Common myeloid progenitor, CD34-positive (primary cell): ENCODE measurements around the gene MCRIP1.

Source experiments
- CTCF ChIA-PET: fragments of 350-600 bp; sonication (Branson Sonifier 250); formaldehyde crosslinking; loops from one replicate; lab custom pipeline; 2021; ENCODE audit warnings: antibody characterized with exemption; lab: Charles Lee
- POLR2A ChIA-PET: fragments of 350-600 bp; sonication (Branson Sonifier 250); formaldehyde crosslinking; loops from one replicate; lab custom pipeline; 2021; ENCODE audit warnings: antibody characterized with exemption; lab: Charles Lee
- DNase-seq, 3 donors: peaks; one replicate each; pipeline versions ENCODE4 v3.0.0 to v3.0.0-alpha.2; 2013
- H3K27ac ChIP-seq, 2 experiments: 1 replicate in 1 of 2; 2 replicates in 1 of 2; pipeline ENCODE4 v1.7.0; 2013; ENCODE audit warnings: inconsistent platforms in 2 of 2, low read length in 2 of 2, mild to moderate bottlenecking in 2 of 2, low read depth in 1 of 2, moderate library complexity in 1 of 2; ENCODE audit not compliant: severe bottlenecking in 2 of 2, insufficient read depth in 1 of 2, poor library complexity in 1 of 2
- H3K27me3 ChIP-seq, 5 experiments: replicated peaks in 2 of 5; 1 replicate in 3 of 5; 2 replicates in 2 of 5; pipeline versions ENCODE4 v1.6.1 to v1.7.0; 2013; ENCODE audit warnings: low read length in 4 of 5, mild to moderate bottlenecking in 2 of 5, moderate library complexity in 2 of 5, inconsistent platforms in 1 of 5; ENCODE audit not compliant: insufficient read depth in 5 of 5, control insufficient read depth in 4 of 5
- H3K36me3 ChIP-seq, 4 experiments: 1 replicate in 2 of 4; 2 replicates in 2 of 4; pipeline versions ENCODE4 v1.6.1 to v1.7.0; 2013; ENCODE audit warnings: low read length in 3 of 4, control low read depth in 1 of 4, mild to moderate bottlenecking in 1 of 4; ENCODE audit not compliant: control insufficient read depth in 4 of 4, insufficient read depth in 4 of 4
- H3K4me1 ChIP-seq, 4 experiments: 1 replicate in 3 of 4; 2 replicates in 1 of 4; pipeline versions ENCODE4 v1.6.1 to v1.7.1; 2013; ENCODE audit warnings: low read length in 3 of 4, mild to moderate bottlenecking in 3 of 4, control low read depth in 1 of 4, inconsistent platforms in 1 of 4, moderate library complexity in 1 of 4; ENCODE audit not compliant: control insufficient read depth in 4 of 4, insufficient read depth in 4 of 4; ENCODE audit errors: control extremely low read depth in 1 of 4
- H3K4me3 ChIP-seq, 7 experiments: 1 replicate in 4 of 7; 2 replicates in 3 of 7; pipeline versions ENCODE4 v1.5.1 to v1.7.0; 2013; ENCODE audit warnings: mild to moderate bottlenecking in 7 of 7, low read length in 6 of 7, moderate library complexity in 6 of 7, inconsistent platforms in 2 of 7, low read depth in 2 of 7, control low read depth in 1 of 7; ENCODE audit not compliant: insufficient read depth in 4 of 7, control insufficient read depth in 1 of 7; ENCODE audit errors: extremely low read depth in 1 of 7
- H3K9me3 ChIP-seq, 5 experiments: 1 replicate in 4 of 5; 2 replicates in 1 of 5; pipeline versions ENCODE4 v1.6.1 to v1.7.1; 2013; ENCODE audit warnings: low read length in 4 of 5, mild to moderate bottlenecking in 2 of 5, inconsistent platforms in 1 of 5, low read depth in 1 of 5, moderate library complexity in 1 of 5; ENCODE audit not compliant: control insufficient read depth in 4 of 5, insufficient read depth in 2 of 5; ENCODE audit errors: control extremely low read depth in 1 of 5
- WGBS: methylation state at CpG from one replicate; pipeline ENCODE4 v1.1.5; 2013; ENCODE audit not compliant: insufficient coverage; 5-methylcytosine and 5-hydroxymethylcytosine counted together

Gene MCRIP1

DNA sequence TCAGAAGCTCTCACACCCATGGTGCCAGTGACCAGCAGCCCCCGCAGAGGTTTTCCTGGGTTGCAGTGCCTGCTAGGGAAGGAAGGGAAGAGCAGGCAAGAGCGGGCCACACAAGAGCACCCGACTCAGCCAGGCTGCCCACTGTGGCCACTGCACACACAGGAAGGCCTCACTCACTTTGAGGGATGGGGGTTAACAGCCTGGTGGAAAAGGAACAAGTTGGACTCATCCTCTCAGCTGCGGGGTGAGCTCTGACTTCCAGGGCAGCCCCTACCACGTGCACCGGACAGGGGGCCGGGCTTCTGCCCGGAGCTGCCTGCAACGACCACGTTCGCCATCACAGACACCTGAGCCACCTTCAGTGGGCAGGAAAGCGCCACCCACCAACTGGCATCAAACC, 19.1 kb upstream of the MCRIP1 start:
- peaks cover 9 to 60% (median 42%) of the 10 kb centered on the region in 4 experiments for H3K36me3 ChIP-seq

DNA sequence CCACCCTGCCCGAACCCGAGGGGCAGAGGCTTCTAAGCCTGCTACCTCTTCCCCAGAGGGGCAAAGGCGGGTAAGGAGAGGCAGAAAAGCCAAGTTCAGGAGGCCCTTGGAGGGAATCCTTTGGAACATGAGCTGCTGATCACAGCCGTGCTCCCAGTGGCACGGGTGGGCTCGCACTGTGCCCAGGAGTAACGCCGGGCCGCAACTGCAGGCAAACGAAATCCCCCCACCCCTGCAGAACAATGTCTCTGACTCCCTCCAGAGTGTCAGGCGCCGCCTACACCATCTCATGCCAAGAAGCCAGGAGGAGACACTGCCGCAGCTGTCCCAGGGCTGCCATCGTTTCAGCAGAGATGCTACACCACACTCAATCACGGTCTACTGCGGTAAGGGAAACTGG, 18.3 kb upstream of the MCRIP1 start:
- no peaks in the 10 kb centered on the region for H3K4me1 ChIP-seq
- 99% methylated on average over 12 of the region's 16 CpGs for WGBS
- H3K27ac ChIP-seq: no peak overlapping the region
- ChIA-PET POLR2A (interaction anchor here (0.7 to 1.2 kb wide), 2 partner anchors 9 to 10 kb away, joined by 3 read pairs; no protein-coding TSS in a partner anchor), CTCF (no interaction called here)
- DNase-seq: no peak
- H3K27me3 ChIP-seq: no peaks in the 10 kb centered on the region
- peaks cover 17 to 68% (median 48%) of the 10 kb centered on the region in 4 experiments for H3K36me3 ChIP-seq
- H3K9me3 ChIP-seq: no peaks in the 10 kb centered on the region
- no peak overlapping the region for H3K4me3 ChIP-seq

More for the DNA sequence above, 19.1 kb upstream of the MCRIP1 start:
- 97% methylated on average over 11 of the region's 12 CpGs for WGBS
- Histone ChIP-seq H3K27ac (no peak overlapping the region), H3K9me3 (no peaks in the 10 kb centered on the region), H3K4me3 (no peak overlapping the region), H3K4me1 (no peaks in the 10 kb centered on the region), H3K27me3 (no peaks in the 10 kb centered on the region)
- POLR2A ChIA-PET: interaction anchor here (0.6 to 1.2 kb wide), 3 partner anchors 9 to 330 kb away, joined by 3 to 4 read pairs (median 3); no protein-coding TSS in a partner anchor
- no peak for DNase-seq
- CTCF ChIA-PET: interaction anchor here (1.3 kb wide), 1 partner anchor 117 kb away, joined by 4 read pairs; no protein-coding TSS in a partner anchor

DNA sequence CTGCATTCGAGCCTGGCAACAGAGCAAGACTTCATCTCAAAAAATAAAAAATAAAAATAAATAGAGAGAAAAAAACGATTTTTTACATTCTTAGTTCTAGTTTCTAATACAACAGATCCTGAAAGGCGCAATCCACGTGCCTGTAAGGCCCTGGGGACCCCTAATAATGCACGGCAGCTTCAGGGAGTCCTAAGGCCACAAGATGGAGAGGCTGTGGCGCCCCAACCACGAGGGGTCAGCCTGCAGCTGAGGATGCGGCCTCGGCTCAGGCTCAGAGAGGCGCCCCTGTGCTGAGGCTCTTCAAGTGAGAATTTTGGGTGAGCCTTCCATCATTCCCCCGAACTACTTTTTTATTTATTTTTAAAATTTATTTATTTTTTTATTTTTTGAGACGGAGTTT, 16.4 kb upstream of the MCRIP1 start:
- no peaks in the 10 kb centered on the region for H3K9me3 ChIP-seq
- no peak overlapping the region for H3K27ac ChIP-seq
- H3K36me3 ChIP-seq: peaks cover 19 to 72% (median 54%) of the 10 kb centered on the region in 4 experiments
- ChIA-PET POLR2A (interaction anchor here (0.6 kb wide), 1 partner anchor 113 kb away, joined by 4 read pairs; no protein-coding TSS in a partner anchor), CTCF (no interaction called here)
- DNase-seq: no peak
- H3K4me1 ChIP-seq: no peaks in the 10 kb centered on the region
- H3K27me3 ChIP-seq: no peaks in the 10 kb centered on the region
- no peak overlapping the region for H3K4me3 ChIP-seq
- 96% methylated on average over 6 of the region's 12 CpGs for WGBS

DNA sequence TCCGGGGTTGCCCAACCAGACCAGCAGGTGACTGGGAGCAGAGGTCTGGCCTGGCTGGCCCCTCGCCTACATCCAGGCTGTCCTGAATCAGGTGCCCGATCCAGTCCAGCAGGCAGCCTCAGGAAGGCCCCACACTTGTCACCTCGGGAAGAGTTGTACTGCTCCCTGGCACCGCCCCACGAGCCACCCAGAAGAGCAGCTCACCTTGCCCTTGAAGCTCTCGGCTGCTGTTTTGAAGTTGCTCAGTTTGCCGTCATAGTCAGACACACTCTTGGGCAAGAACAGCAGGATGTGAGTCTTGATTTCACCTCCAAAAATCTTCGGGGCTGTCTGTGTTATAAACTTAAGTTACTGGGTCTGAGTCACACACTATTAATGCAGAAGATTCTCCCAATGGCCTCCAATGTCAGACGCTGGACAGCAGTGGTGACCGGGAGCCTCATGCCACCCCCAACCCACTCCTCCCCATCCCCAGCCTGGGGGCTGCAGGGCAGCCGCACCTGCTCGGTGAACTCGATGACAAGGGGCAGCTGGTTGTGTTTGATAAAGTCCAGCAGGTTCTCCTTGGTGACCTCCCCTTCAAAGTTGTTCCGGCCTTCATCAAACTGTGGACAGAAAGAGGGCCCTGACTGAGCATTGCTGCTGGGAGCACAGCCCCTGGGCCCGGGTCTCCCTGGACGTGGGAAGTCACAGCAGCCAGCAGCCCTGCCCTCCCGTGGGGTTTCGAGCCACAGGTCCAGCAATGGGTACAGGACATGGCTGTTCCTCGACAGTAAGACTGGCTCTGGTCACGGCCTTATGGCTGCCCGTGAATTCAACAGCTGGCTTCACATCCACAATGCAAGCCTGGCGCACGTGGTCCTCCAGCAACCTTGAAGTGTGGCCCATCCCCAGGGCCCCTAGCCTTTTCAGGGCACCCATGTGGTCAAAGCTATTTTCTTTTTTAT, 13.9 kb upstream of the MCRIP1 start:
- DNase-seq: no peak
- Histone ChIP-seq H3K9me3 (no peaks in the 10 kb centered on the region), H3K4me1 (no peaks in the 10 kb centered on the region), H3K27me3 (no peaks in the 10 kb centered on the region), H3K4me3 (no peak overlapping the region), H3K27ac (no peak overlapping the region), H3K36me3 (peaks cover 15 to 71% (median 57%) of the 10 kb centered on the region in 4 experiments)
- CTCF ChIA-PET: interaction anchor here (1.2 kb wide), 1 partner anchor 10 kb away, joined by 3 read pairs; no protein-coding TSS in a partner anchor
- WGBS: 98% methylated on average over 23 of the region's 24 CpGs
- POLR2A ChIA-PET: interaction anchor here (0.6 to 1.5 kb wide), 3 partner anchors 8 to 118 kb away, joined by 3 to 4 read pairs (median 3); no protein-coding TSS in a partner anchor

DNA sequence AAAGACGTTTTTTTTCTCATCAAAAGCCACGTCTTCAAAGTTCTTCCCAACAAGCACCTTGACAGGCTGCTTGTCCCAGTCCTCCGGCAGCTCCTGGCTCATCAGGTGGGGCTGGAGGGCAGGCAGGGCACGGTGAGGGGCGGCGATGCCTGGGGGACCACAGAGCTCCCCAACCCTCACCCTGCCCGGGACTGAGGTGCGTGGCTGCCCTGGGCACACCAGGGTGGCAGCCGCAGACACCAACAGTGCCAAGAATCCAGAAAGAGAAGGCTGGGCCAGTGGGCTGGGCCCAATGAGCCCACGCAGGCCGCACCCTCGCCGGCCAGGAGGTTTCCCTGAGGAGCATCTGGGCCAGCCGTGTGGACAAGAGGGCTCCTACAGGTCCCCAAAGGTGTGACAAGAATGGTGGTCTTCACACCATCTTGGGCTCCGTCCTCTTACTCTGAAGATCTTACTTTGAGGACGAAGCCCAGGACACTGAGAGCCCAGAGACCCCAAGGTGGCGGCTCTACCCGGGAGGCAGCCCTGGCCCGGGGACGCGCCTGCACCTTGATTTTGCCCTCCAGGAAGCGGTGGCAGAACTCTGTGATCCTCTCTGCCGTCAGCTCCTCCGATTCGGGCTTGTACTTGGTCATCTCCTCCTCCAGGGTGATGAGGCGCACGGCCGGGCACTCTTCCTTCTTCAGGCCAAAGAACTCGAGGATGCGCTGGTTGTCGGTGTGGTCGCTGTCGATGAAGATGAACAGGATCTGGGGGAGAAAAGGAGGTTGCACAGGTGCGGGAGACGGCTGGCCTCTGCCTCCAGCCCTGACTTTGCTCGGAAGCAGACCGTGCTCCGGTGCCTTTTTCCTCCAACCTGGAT, 13.0 kb upstream of the MCRIP1 start:
- DNase-seq: no peak
- H3K27ac ChIP-seq: no peak overlapping the region
- H3K36me3 ChIP-seq: peaks cover 15 to 62% (median 48%) of the 10 kb centered on the region in 4 experiments
- H3K27me3 ChIP-seq: no peaks in the 10 kb centered on the region
- H3K9me3 ChIP-seq: no peaks in the 10 kb centered on the region
- POLR2A ChIA-PET: interaction anchor here (0.6 to 1.5 kb wide), 2 partner anchors 9 kb away, joined by 3 to 4 read pairs; no protein-coding TSS in a partner anchor
- peaks cover 0 to 5% (median 0%) of the 10 kb centered on the region in 4 experiments for H3K4me1 ChIP-seq
- CTCF ChIA-PET: no interaction called here
- H3K4me3 ChIP-seq: no peak overlapping the region
- WGBS: 97% methylated on average over 33 of the region's 38 CpGs

DNA sequence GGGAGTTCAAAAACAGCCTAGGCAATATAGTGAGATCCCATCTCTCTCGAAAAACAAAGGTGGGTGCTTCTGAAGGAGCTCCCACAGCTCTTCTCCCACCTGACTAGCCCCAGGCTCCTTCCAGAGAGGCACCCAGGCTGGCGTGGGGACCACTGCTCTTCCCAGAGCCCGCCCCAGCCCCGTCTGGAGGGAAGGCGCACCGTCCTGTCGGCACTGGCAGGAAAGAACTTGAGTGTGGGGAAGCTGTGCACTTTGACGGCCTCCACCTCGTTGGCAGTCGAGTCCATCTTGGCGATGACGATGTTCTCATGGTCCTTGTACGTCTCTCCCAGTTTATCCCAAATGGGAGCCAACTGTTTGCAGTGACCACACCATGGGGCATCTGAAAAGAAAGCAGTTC, 12.3 kb upstream of the MCRIP1 start:
- CTCF ChIA-PET: no interaction called here
- no peak for DNase-seq
- Histone ChIP-seq H3K4me3 (no peak overlapping the region), H3K27ac (no peak overlapping the region), H3K9me3 (no peaks in the 10 kb centered on the region), H3K36me3 (peaks cover 15 to 60% (median 47%) of the 10 kb centered on the region in 4 experiments), H3K27me3 (no peaks in the 10 kb centered on the region), H3K4me1 (peaks cover 0 to 11% (median 0%) of the 10 kb centered on the region in 4 experiments)
- WGBS: 94% methylated on average over 12 of the region's 13 CpGs
- POLR2A ChIA-PET: interaction anchor here (0.6 to 1.5 kb wide), 3 partner anchors 8 to 13 kb away, joined by 3 to 4 read pairs (median 3); partner anchors contain the start of gene MCRIP1
